Heart left ventricle (tissue), 16 donors: ENCODE data around the gene ADRA1B. TPM values are rescaled to one million over a fixed set of nuclear protein-coding genes. Genes with fewer than 3 reads are reported as not detected.

Experiments used
- ATAC-seq, 4 donors: fragments of 200-7000 bp; cut with Tn5 transposase; one replicate each; pipeline ENCODE4 v1.9.1; 2020 to 2022; ENCODE audit warnings: moderate library complexity in 4 of 4, mild to moderate bottlenecking in 3 of 4, moderate number of reproducible peaks in 1 of 4
- DNase-seq, 5 donors: peaks; one replicate each; pipeline ENCODE4 v3.0.0-alpha.2; 2020
- H3K27ac ChIP-seq, 12 donors: fragments of 200-600 bp; sonication (generic) in 4 of 12; one replicate each; pipeline versions ENCODE4 v1.5.0 to v1.8.0; 2016 to 2022; ENCODE audit warnings: mild to moderate bottlenecking in 2 of 12
- H3K27me3 ChIP-seq, 9 donors: fragments of 200-600 bp; sonication (generic) in 2 of 9; one replicate each; pipeline versions ENCODE4 v1.5.1 to v1.8.0; 2016 to 2022; ENCODE audit warnings: mild to moderate bottlenecking in 3 of 9
- H3K36me3 ChIP-seq, 9 donors: fragments of 200-600 bp; sonication (generic) in 2 of 9; one replicate each; pipeline versions ENCODE4 v1.5.0 to v1.8.0; 2018 to 2022; ENCODE audit warnings: mild to moderate bottlenecking in 2 of 9
- H3K4me1 ChIP-seq, 12 donors: fragments of 200-600 bp; sonication (generic) in 4 of 12; one replicate each; pipeline versions ENCODE4 v1.5.0 to v1.8.0; 2016 to 2022; ENCODE audit warnings: mild to moderate bottlenecking in 3 of 12
- H3K4me3 ChIP-seq, 12 donors: fragments of 200-600 bp; sonication (generic) in 4 of 12; one replicate each; pipeline versions ENCODE4 v1.5.0 to v1.8.0; 2017 to 2022; ENCODE audit warnings: mild to moderate bottlenecking in 9 of 12, moderate library complexity in 4 of 12
- H3K9me3 ChIP-seq, 12 donors: fragments of 200-600 bp; sonication (generic) in 4 of 12; one replicate each; pipeline versions ENCODE4 v1.5.0 to v1.8.0; 2016 to 2022; ENCODE audit warnings: mild to moderate bottlenecking in 1 of 12
- CTCF ChIP-seq, 12 donors: fragments of 200-600 bp; sonication (generic) in 4 of 12; IDR thresholded peaks; one replicate each; pipeline versions ENCODE4 v1.5.0 to v1.8.0; 2018 to 2022; ENCODE audit warnings: antibody characterized with exemption in 12 of 12, mild to moderate bottlenecking in 5 of 12
- POLR2A ChIP-seq, 2 donors: fragments of 450-650 bp; IDR thresholded peaks; one replicate each; pipeline ENCODE4 v1.6.1; 2017; ENCODE audit warnings: antibody characterized with exemption in 2 of 2, mild to moderate bottlenecking in 2 of 2, moderate library complexity in 2 of 2
- WGBS, 4 donors: extraction: QIAGEN DNeasy Blood & Tissue Kit in 2 of 4; methylation state at CpG; one replicate each; pipeline versions ENCODE4 v1.1.5 to v1.1.7; 2013 to 2018; 5-methylcytosine and 5-hydroxymethylcytosine counted together
- intact Hi-C, 10 donors: fragments of 100-400 bp; cut with DNase I; formaldehyde crosslinking; loops; one replicate each; pipeline versions ENCODE4 v1.11.1 to v1.14.2; 2022
- polyA plus RNA-seq, 2 donors: library from polyadenylated mRNA; stranded (reverse); fragments of 200-250 nt; gene quantifications; one replicate each; pipeline ENCODE4 v1.2.3, GENCODE V29; 2013
- total RNA-seq, 9 donors: library from RNA; depleted of rRNA in 2 of 9; stranded (reverse); fragments of >200 nt in 2 of 9; fragmentation: NEBNext Ultra II Directional in 3 of 9; extraction: Animal tissue kit (Norgen Biotek cat#: 25700) in 3 of 9; gene quantifications; one replicate each; pipeline versions ENCODE4 v1.1.0 to v1.2.4, GENCODE V29; 2016 to 2023
- donor health status: ischemic (EF 13 %, LVEDD 7.1; RV severe dilation, severe dysfunction).
- donor health status: healthy with polysubstance abuse.
- donor health status: DM: no; HTN: yes; CAD: no.
- donor health status: DM: no; HTN: no; CAD: no.
- donor health status: ischemic (EF 25% LVEDD 6.9; RV normal size, moderate dysfunction).
- donor health status: ischemic (EF 25% LVEDD 5.7; RV mildly dilated, moderate dysfunction).
- donor health status: healthy.
- donor health status: DM: yes; HTN: yes; CAD: no.
- donor health status: ischemic (EF 35%, LVEDD 5.7; RV mildly dilated, moderate dysfunction).
- donor health status: nonischemic (EF 11% LVEDD 7.7; RV severe dilation, severe dysfunction).
- donor health status: DM: yes; HTN: yes; CAD: no.
- donor health status: PGD.
- donor health status: ischemic (EF 29% LVEDD 5.4; RV normal size, mild dysfunction).
- donor health status: nonischemic (EF 23%, LVEDD 6.1; RV moderate dilation, normal function).

Gene ADRA1B
- total and polyA plus RNA-seq, 11 donors: 0.65 to 5.4 (median 2.3) TPM

- 54 to 76% (median 66%) methylated on average over 7 of the region's 7 CpGs for WGBS, 4 donors
- ATAC-seq: peak; percentile 35 to 84 (median 70)
- intact Hi-C loops: no loop called here
Measured at GRCh38 chr5:159877894-159878448, 38.3 kb upstream of the ADRA1B start.

DNA sequence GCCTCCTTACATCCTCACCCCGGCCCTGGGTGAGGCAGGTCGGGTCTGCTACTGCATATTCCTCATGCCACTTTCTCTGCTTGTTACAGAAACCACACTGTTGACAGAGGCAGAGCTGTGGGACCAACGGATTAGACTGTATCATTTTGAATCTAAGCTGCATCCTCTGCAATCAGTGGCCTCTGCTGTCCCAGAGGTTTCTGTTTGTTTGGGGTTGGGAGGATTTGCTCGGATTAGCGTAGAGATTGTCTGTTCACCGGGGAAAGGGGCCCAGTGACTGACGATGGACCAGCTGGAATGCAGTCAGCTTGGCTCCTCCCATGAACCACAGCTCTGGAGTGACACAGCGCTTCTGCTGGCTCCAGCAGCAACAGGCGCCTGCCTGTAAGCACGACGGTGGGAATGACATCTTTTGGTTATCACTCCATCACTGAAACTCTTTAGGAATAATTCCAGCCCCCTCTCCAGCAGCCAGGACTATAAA lies 37.3 kb upstream of the ADRA1B start:
- H3K27ac ChIP-seq: peak overlapping the region in 11 of 12 donors; percentile 18 to 80 (median 64)
- H3K9me3 ChIP-seq: no peaks in the 10 kb centered on the region
- no peaks in the 10 kb centered on the region for H3K27me3 ChIP-seq
- peak; percentile 66 to 85 (median 77) for DNase-seq
- intact Hi-C loops: no loop called here
- WGBS, 4 donors: 1 to 3% (median 3%) methylated on average over 10 to 11 of the region's 11 CpGs
- H3K4me1 ChIP-seq: peaks cover 0 to 28% (median 16%) of the 10 kb centered on the region in 12 donors
- peak overlapping the region in 1 of 12 donors; percentile 30 for H3K4me3 ChIP-seq
- ATAC-seq: peak; percentile 77 to 90 (median 86)
- H3K36me3 ChIP-seq: no peaks in the 10 kb centered on the region
- TF ChIP-seq POLR2A (IDR thresholded peaks at IDR 0.05) (no peak), CTCF (IDR thresholded peaks at IDR 0.05) (peak in 2 of 12 donors; percentile 8 to 24)

More at GRCh38 chr5:159877894-159878448, 38.3 kb upstream of the ADRA1B start:
- Histone ChIP-seq H3K4me3 (no peak overlapping the region), H3K36me3 (no peaks in the 10 kb centered on the region), H3K27ac (peak overlapping the region in 11 of 12 donors; percentile 42 to 73 (median 65)), H3K4me1 (peaks cover 0 to 28% (median 16%) of the 10 kb centered on the region in 12 donors), H3K9me3 (no peaks in the 10 kb centered on the region), H3K27me3 (no peaks in the 10 kb centered on the region)
- TF ChIP-seq POLR2A (IDR thresholded peaks at IDR 0.05) (no peak), CTCF (IDR thresholded peaks at IDR 0.05) (no peak)
- DNase-seq: peak; percentile 39 to 76 (median 64)

DNA sequence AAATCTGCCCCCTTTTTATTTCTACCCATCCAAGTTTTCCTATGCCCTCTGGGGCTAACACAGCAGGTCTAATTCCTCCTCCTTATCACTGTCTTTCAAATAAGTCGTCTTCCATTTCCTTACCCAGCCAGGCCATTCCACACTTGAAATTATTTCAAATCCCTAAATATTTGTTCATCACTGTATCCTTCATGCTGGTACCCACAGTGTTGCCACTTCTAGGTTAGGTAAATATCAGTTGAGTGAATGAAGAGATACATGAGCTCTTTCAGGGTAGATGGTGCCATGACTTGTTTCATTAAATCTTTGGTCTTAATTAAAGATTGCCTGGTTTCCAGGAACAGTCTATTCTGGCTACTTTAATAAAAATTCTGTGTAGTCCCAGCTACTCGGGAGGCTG lies 35.6 kb upstream of the ADRA1B start:
- intact Hi-C loops: no loop called here
- TF ChIP-seq CTCF (IDR thresholded peaks at IDR 0.05): no peak
- no peak overlapping the region for H3K4me3 ChIP-seq
- peaks cover 0 to 28% (median 16%) of the 10 kb centered on the region in 12 donors for H3K4me1 ChIP-seq
- H3K36me3 ChIP-seq: no peaks in the 10 kb centered on the region
- H3K9me3 ChIP-seq: no peaks in the 10 kb centered on the region
- no peaks in the 10 kb centered on the region for H3K27me3 ChIP-seq
- no peak for ATAC-seq
- no peak for DNase-seq
- 89 to 93% (median 92%) methylated on average over 2 of the region's 2 CpGs for WGBS, 4 donors
- H3K27ac ChIP-seq: no peak overlapping the region

- 71 to 80% (median 75%) methylated on average over 2 of the region's 2 CpGs for WGBS, 4 donors
- DNase-seq: no peak
- TF ChIP-seq CTCF (IDR thresholded peaks at IDR 0.05) (no peak), POLR2A (IDR thresholded peaks at IDR 0.05) (no peak)
- H3K4me1 ChIP-seq: peaks cover 0 to 27% (median 16%) of the 10 kb centered on the region in 12 donors
- ATAC-seq: no peak
- H3K36me3 ChIP-seq: no peaks in the 10 kb centered on the region
- no peaks in the 10 kb centered on the region for H3K27me3 ChIP-seq
- H3K27ac ChIP-seq: no peak overlapping the region
- H3K9me3 ChIP-seq: no peaks in the 10 kb centered on the region
- intact Hi-C loops: no loop called here
- no peak overlapping the region for H3K4me3 ChIP-seq
Measured at GRCh38 chr5:159881967-159882366, 34.3 kb upstream of the ADRA1B start.
